Measurements from ENCODE around the gene FXYD1. TPM values are rescaled to one million over a fixed set of nuclear protein-coding genes. Genes with fewer than 3 reads are reported as not detected.

FXYD1 gene
- total and polyA plus RNA-seq, 3 experiments from 2014 or later: 0.79 TPM; not detected in 2

DNA sequence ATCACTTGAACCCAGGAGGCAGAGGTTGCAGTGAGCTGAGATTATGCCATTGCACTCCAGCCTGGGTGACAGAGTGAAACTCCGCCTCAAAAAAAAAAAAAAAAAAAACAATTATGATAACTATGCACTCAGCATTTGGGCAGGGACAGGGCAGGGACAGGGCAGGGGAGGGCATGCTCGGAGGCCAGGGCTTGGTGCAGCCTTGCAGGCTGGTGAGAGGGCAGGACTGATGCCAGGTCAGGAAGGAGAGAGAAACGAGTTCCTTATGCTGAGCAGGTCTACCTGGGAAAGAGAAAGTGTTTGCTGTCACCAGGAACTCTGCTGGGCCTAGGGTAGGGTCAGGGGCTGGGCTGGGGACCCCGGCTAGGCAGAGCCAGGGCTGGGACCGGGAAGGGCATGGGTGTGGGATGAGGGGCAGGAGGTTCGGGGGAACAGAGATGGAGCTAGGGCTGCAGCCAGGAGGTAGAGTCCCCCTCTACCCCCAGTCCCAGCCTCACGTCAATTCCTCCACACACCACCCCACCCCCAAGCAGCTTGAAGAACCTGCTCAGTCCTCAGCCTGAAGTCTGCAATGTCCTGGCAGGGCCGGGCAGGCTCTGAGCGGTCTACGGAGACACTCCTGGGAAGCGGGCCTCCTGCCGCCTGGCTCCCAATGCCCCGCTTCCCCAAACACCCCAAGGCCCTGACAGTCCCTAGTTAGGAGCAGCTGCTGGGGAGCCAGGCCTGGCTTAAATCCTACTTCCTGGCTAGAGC, 20.2 kb upstream of the FXYD1 start:
- CTCF ChIA-PET: interaction anchor here (1.8 kb wide), 1 partner anchor 52 kb away, joined by 5 read pairs; no protein-coding TSS in a partner anchor
- Mint-ChIP-seq H3K36me3 (peaks cover 0 to 2% (median 0%) of the 10 kb centered on the region in 3 donors), H3K27ac (peak overlapping the region in 1 of 8 donors; percentile 63)

DNA sequence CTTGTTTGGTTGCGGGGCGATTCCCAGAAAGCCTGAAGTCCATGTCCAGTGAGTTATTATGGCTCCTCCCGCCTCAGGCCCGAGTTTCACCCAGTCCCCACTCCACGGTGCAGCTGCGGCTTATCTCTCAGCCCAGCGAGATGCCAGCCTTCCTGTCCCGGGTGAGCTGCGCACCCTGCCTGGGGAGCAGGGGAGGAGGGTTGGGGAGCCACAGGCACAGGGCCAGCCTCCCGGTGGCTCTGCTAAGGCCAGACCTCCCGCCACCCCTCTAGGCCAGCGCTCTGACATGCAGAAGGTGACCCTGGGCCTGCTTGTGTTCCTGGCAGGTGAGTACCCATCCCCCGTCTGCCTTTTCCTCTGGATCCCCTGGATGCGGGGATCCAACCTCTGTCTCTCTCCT, 19.5 kb upstream of the FXYD1 start:
- no peak for DNase-seq
- ChIA-PET CTCF (interaction anchor here (0.7 kb wide), 1 partner anchor 17 kb away, joined by 3 read pairs; no protein-coding TSS in a partner anchor), POLR2A (no interaction called here)
- H3K36me3 ChIP-seq (ENCODE audit: insufficient read depth, low read length): no peaks in the 10 kb centered on the region
- H3K27me3 Mint-ChIP-seq: peaks cover 3 to 4% of the 10 kb centered on the region in 2 donors
- H3K4me3 ChIP-seq (ENCODE audit: low read length): no peak overlapping the region
- H3K27ac ChIP-seq (ENCODE audit: low read depth, low read length): no peak overlapping the region
- H3K4me1 ChIP-seq (ENCODE audit: insufficient read depth, low read length): peaks cover 8% of the 10 kb centered on the region
- H3K4me1 Mint-ChIP-seq: peaks cover 7 to 11% (median 8%) of the 10 kb centered on the region in 3 donors
- H3K9me3 ChIP-seq (ENCODE audit: low read length): no peaks in the 10 kb centered on the region
- peaks cover 0 to 2% (median 0%) of the 10 kb centered on the region in 3 donors for H3K36me3 Mint-ChIP-seq
- no peaks in the 10 kb centered on the region for H3K9me3 Mint-ChIP-seq
- H3K27me3 ChIP-seq (ENCODE audit: insufficient read depth, low read length, poor library complexity, severe bottlenecking): no peaks in the 10 kb centered on the region
- H3K4me3 Mint-ChIP-seq: no peak overlapping the region
- H3K27ac Mint-ChIP-seq: peak overlapping the region in 2 of 8 donors; percentile 63 to 81

More for the DNA sequence above, 20.2 kb upstream of the FXYD1 start:
- Histone ChIP-seq H3K4me3 (ENCODE audit: low read length) (no peak overlapping the region), H3K27me3 (ENCODE audit: insufficient read depth, low read length, poor library complexity, severe bottlenecking) (no peaks in the 10 kb centered on the region), H3K9me3 (ENCODE audit: low read length) (no peaks in the 10 kb centered on the region), H3K27ac (ENCODE audit: low read depth, low read length) (no peak overlapping the region), H3K36me3 (ENCODE audit: insufficient read depth, low read length) (no peaks in the 10 kb centered on the region), H3K4me1 (ENCODE audit: insufficient read depth, low read length) (peaks cover 8% of the 10 kb centered on the region)
- H3K4me1 Mint-ChIP-seq: peaks cover 5 to 6% (median 5%) of the 10 kb centered on the region in 3 donors
- no peak overlapping the region for H3K4me3 Mint-ChIP-seq
- H3K9me3 Mint-ChIP-seq: no peaks in the 10 kb centered on the region
- H3K27me3 Mint-ChIP-seq: peaks cover 0 to 3% of the 10 kb centered on the region in 2 donors
- DNase-seq: no peak
- POLR2A ChIA-PET: no interaction called here

DNA sequence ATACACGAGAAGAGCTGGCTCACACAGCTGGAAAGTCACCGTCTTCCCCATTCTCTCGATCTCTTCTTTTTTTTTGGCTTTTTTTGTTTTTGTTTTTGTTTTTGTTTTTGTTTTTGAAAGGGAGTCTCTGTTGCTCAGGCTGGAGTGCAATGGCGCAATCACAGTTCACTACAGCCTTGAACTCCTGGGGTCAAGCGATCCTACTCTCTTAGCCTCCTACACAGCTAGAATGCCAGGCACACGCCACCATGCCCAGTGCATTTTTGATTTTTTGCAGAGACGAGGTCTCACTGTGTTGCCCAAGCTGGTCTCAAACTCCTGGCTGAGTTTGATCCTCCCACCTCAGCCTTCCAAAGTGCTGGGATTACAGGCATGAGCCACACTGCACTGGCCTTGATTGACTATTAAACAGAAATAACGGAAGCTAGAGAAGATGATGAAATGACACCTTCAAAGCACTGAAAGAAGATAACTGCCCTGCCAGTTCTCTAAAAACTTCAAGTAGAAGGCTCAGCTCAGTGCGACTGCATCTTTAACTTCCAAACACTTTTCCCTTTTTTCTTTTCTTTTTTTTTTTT, 19.0 kb upstream of the FXYD1 start:
- no peak overlapping the region for H3K4me3 Mint-ChIP-seq
- peak overlapping the region in 1 of 8 donors; percentile 23 for H3K27ac Mint-ChIP-seq
- ChIA-PET POLR2A (no interaction called here), CTCF (interaction anchor here (0.7 kb wide), 1 partner anchor 16 kb away, joined by 3 read pairs; no protein-coding TSS in a partner anchor)
- H3K4me1 ChIP-seq (ENCODE audit: insufficient read depth, low read length): peaks cover 6% of the 10 kb centered on the region
- H3K27me3 Mint-ChIP-seq: peaks cover 1 to 6% of the 10 kb centered on the region in 2 donors
- H3K36me3 ChIP-seq (ENCODE audit: insufficient read depth, low read length): no peaks in the 10 kb centered on the region
- no peak overlapping the region for H3K27ac ChIP-seq (ENCODE audit: low read depth, low read length)
- no peaks in the 10 kb centered on the region for H3K27me3 ChIP-seq (ENCODE audit: insufficient read depth, low read length, poor library complexity, severe bottlenecking)
- H3K9me3 Mint-ChIP-seq: no peaks in the 10 kb centered on the region
- H3K4me1 Mint-ChIP-seq: peaks cover 8 to 13% (median 10%) of the 10 kb centered on the region in 3 donors
- H3K36me3 Mint-ChIP-seq: peaks cover 0 to 2% (median 0%) of the 10 kb centered on the region in 3 donors
- no peak for DNase-seq
- no peak overlapping the region for H3K4me3 ChIP-seq (ENCODE audit: low read length)
- H3K9me3 ChIP-seq (ENCODE audit: low read length): no peaks in the 10 kb centered on the region

DNA sequence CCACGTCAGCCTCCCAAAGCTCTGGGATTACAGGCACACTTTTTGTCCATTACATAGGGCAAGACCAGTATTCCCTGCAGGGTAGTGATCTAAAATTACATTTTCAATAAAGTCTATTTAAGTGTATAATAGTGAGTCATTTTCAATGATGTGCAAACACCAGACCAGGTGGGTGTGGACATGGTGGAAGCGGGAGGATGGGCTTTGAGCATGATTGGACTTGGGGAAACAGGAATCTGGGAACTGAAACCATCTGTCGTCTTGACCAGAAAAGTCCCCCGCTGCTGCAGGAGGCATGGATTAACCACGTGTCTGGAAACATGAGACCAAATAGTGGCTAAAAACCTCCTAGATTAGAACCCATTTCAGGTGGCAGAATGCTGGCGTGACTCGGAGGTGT, 18.1 kb upstream of the FXYD1 start:
- no peak overlapping the region for H3K4me3 ChIP-seq (ENCODE audit: low read length)
- H3K9me3 Mint-ChIP-seq: no peaks in the 10 kb centered on the region
- peaks cover 0 to 2% (median 0%) of the 10 kb centered on the region in 3 donors for H3K36me3 Mint-ChIP-seq
- no peaks in the 10 kb centered on the region for H3K27me3 ChIP-seq (ENCODE audit: insufficient read depth, low read length, poor library complexity, severe bottlenecking)
- POLR2A ChIA-PET: no interaction called here
- H3K27ac ChIP-seq (ENCODE audit: low read depth, low read length): no peak overlapping the region
- H3K4me3 Mint-ChIP-seq: no peak overlapping the region
- CTCF ChIA-PET: no interaction called here
- peaks cover 0 to 6% of the 10 kb centered on the region in 2 donors for H3K27me3 Mint-ChIP-seq
- H3K36me3 ChIP-seq (ENCODE audit: insufficient read depth, low read length): no peaks in the 10 kb centered on the region
- peaks cover 7 to 13% (median 10%) of the 10 kb centered on the region in 3 donors for H3K4me1 Mint-ChIP-seq
- no peaks in the 10 kb centered on the region for H3K9me3 ChIP-seq (ENCODE audit: low read length)
- no peak for DNase-seq
- no peak overlapping the region for H3K27ac Mint-ChIP-seq
- H3K4me1 ChIP-seq (ENCODE audit: insufficient read depth, low read length): peaks cover 7% of the 10 kb centered on the region

DNA sequence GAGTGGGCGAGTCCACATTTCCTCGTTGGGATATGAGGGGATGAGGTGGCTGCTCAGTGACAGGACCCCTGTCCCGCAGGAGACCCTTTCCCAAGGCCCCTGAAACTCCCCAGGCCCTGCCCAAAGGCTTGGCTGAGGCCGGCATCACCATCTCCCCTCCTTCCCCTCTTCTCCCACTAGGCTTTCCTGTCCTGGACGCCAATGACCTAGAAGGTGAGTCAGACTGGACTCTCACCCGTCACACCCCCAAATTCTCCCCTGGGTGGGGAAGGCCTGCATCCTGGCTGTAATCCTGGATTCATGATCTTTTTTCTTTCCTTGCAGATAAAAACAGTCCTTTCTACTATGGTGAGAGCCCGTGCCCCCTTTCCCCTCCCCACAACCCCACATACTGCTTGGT, 17.7 kb upstream of the FXYD1 start:
- peaks cover 0 to 6% of the 10 kb centered on the region in 2 donors for H3K27me3 Mint-ChIP-seq
- Histone ChIP-seq H3K27ac (ENCODE audit: low read depth, low read length) (no peak overlapping the region), H3K4me3 (ENCODE audit: low read length) (no peak overlapping the region), H3K9me3 (ENCODE audit: low read length) (no peaks in the 10 kb centered on the region), H3K36me3 (ENCODE audit: insufficient read depth, low read length) (no peaks in the 10 kb centered on the region), H3K4me1 (ENCODE audit: insufficient read depth, low read length) (peaks cover 7% of the 10 kb centered on the region), H3K27me3 (ENCODE audit: insufficient read depth, low read length, poor library complexity, severe bottlenecking) (no peaks in the 10 kb centered on the region)
- no peak for DNase-seq
- peaks cover 0 to 2% (median 0%) of the 10 kb centered on the region in 3 donors for H3K36me3 Mint-ChIP-seq
- no peaks in the 10 kb centered on the region for H3K9me3 Mint-ChIP-seq
- peaks cover 7 to 15% (median 10%) of the 10 kb centered on the region in 3 donors for H3K4me1 Mint-ChIP-seq
- H3K27ac Mint-ChIP-seq: no peak overlapping the region
- POLR2A ChIA-PET: no interaction called here
- H3K4me3 Mint-ChIP-seq: no peak overlapping the region
- CTCF ChIA-PET: no interaction called here

DNA sequence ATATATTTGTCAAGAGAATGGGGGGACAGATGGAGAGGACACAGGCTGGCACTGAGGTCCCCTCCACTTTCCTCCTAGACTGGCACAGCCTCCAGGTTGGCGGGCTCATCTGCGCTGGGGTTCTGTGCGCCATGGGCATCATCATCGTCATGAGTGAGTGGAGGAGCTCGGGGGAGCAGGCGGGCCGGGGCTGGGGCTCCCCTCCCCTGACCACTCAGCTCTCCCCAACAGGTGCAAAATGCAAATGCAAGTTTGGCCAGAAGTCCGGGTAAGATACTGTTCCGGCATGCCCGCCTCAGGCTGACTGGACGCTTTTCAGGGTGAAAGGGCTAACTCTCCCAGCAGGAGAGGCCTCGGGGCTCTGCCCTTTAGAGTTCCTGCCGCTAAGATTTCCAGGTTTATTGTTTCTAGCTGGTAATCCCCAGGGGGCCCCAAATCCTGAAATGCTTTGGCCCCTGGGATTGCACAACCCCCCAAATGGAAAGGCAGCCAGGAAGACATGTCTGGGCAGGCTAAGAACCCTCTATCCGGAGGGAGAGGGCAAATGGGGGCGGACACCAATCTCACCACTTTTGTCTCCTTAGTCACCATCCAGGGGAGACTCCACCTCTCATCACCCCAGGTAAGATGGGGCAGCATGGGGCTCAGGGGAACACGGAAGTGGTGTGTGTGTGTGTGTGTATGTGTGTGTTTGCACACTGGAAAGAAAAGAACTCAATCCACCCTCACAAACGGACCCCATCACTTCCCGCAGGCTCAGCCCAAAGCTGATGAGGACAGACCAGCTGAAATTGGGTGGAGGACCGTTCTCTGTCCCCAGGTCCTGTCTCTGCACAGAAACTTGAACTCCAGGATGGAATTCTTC, 15.7 kb upstream of the FXYD1 start:
- H3K27me3 ChIP-seq (ENCODE audit: insufficient read depth, low read length, poor library complexity, severe bottlenecking): no peaks in the 10 kb centered on the region
- peaks cover 0 to 6% of the 10 kb centered on the region in 2 donors for H3K27me3 Mint-ChIP-seq
- DNase-seq: no peak
- ChIA-PET CTCF (interaction anchor here (1.2 kb wide), 1 partner anchor 18 kb away, joined by 3 read pairs; no protein-coding TSS in a partner anchor), POLR2A (no interaction called here)
- no peaks in the 10 kb centered on the region for H3K9me3 ChIP-seq (ENCODE audit: low read length)
- H3K9me3 Mint-ChIP-seq: no peaks in the 10 kb centered on the region
- H3K27ac Mint-ChIP-seq: no peak overlapping the region
- H3K27ac ChIP-seq (ENCODE audit: low read depth, low read length): no peak overlapping the region
- peaks cover 7 to 15% (median 10%) of the 10 kb centered on the region in 3 donors for H3K4me1 Mint-ChIP-seq
- H3K36me3 Mint-ChIP-seq: no peaks in the 10 kb centered on the region
- H3K4me1 ChIP-seq (ENCODE audit: insufficient read depth, low read length): peaks cover 7% of the 10 kb centered on the region
- H3K36me3 ChIP-seq (ENCODE audit: insufficient read depth, low read length): no peaks in the 10 kb centered on the region
- H3K4me3 ChIP-seq (ENCODE audit: low read length): no peak overlapping the region
- peak overlapping the region in 1 of 7 donors; percentile 40 for H3K4me3 Mint-ChIP-seq

DNA sequence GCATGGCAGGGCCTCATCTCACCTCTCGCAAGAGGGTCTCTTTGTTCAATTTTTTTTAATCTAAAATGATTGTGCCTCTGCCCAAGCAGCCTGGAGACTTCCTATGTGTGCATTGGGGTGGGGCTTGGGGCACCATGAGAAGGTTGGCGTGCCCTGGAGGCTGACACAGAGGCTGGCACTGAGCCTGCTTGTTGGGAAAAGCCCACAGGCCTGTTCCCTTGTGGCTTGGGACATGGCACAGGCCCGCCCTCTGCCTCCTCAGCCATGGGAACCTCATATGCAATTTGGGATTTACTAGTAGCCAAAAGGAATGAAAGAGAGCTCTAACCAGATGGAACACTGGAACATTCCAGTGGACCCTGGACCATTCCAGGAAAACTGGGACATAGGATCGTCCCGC, 15.1 kb upstream of the FXYD1 start:
- Histone ChIP-seq H3K27ac (ENCODE audit: low read depth, low read length) (no peak overlapping the region), H3K9me3 (ENCODE audit: low read length) (no peaks in the 10 kb centered on the region), H3K4me1 (ENCODE audit: insufficient read depth, low read length) (peaks cover 7% of the 10 kb centered on the region), H3K4me3 (ENCODE audit: low read length) (no peak overlapping the region), H3K27me3 (ENCODE audit: insufficient read depth, low read length, poor library complexity, severe bottlenecking) (no peaks in the 10 kb centered on the region), H3K36me3 (ENCODE audit: insufficient read depth, low read length) (no peaks in the 10 kb centered on the region)
- ChIA-PET POLR2A (no interaction called here), CTCF (interaction anchor here (0.8 to 1.5 kb wide), 4 partner anchors 9 to 79 kb away, joined by 3 to 6 read pairs (median 4); partner anchors contain the start of gene LGI4)
- peaks cover 7 to 15% (median 10%) of the 10 kb centered on the region in 3 donors for H3K4me1 Mint-ChIP-seq
- H3K9me3 Mint-ChIP-seq: no peaks in the 10 kb centered on the region
- H3K27me3 Mint-ChIP-seq: peaks cover 0 to 6% of the 10 kb centered on the region in 2 donors
- H3K4me3 Mint-ChIP-seq: peak overlapping the region in 6 of 7 donors; percentile 65 to 77 (median 73)
- no peak for DNase-seq
- H3K36me3 Mint-ChIP-seq: no peaks in the 10 kb centered on the region
- peak overlapping the region in 3 of 8 donors; percentile 4 to 61 (median 47) for H3K27ac Mint-ChIP-seq

Measured in CD8-positive, alpha-beta memory T cell (primary cell).